A549 treated with Hydrocortisone at 1 μM for 4 hours (cell line): ENCODE measurements around the gene ZNF362. TPM values are rescaled to one million over a fixed set of nuclear protein-coding genes. Genes with fewer than 3 reads are reported as not detected.

ENCODE experiments used
- total RNA-seq: library from RNA; stranded (reverse); fragments of 200-300 nt; extraction: Qiagen RNA extraction; gene quantifications from 5 replicates; pipeline ENCODE4 v1.2.3, GENCODE V29; 2022

ZNF362 gene
- total RNA-seq = 7.9 to 12.9 TPM (median 10.5 TPM) in 5 replicates

GRCh38 chr1:33256471-33257206 is at the start of gene ZNF362:
Gene ZNF362, plus strand, starts transcription at chr1:33256492. Its CDS starts 14,083 bp downstream, at chr1:33270575.

DNA sequence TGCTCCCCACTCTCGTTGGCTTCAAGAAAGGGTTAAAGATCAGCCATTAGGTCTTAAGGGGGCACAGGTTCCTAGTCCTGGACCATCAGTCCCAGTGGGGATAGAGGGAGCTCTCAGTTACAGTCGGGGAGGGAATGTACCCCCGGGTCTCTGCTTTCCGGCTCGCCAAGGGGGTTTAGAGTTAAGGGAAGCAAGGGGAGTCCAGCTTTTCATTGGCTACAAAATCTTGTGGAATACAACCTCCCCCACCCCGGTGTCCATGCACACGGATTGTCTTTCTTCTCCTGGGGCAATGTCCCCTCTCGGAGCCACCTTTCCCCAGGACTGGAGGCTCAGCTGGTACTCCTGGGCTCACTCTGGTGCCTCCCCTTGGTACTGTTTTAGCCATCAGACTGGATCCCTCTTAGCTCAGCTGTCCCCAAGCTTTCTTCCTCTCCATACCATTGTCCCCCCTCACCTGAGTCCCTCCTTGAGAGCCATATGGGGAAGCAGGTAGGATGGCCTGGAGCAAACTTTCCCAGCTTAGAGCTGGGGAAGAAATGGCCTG is 64.4 kb downstream of the ZNF362 start, which contains the start of gene A3GALT2:
A3GALT2 (minus strand) TSS at position 480 of the 547 bp plus-strand sequence; CDS start at position 480, 0 bp downstream.

Other genes with a start within 250 kb of the ZNF362 start
- gene AK2, start 219.6 kb upstream of the ZNF362 start, total RNA-seq = 135 to 167 TPM (median 146 TPM) in 5 replicates
- gene AZIN2, start 175.3 kb upstream of the ZNF362 start, total RNA-seq = 0.66 to 1.2 TPM (median 0.93 TPM) in 5 replicates
- 2.0 to 2.3 TPM (median 2.2 TPM) in 5 replicates for gene TRIM62, start 74.4 kb upstream of the ZNF362 start, total RNA-seq
- not detected in 5 replicates for gene A3GALT2, start 64.6 kb downstream of the ZNF362 start, total RNA-seq
- gene PHC2, start 174.6 kb downstream of the ZNF362 start, total RNA-seq = 94.0 to 113 TPM (median 111 TPM) in 5 replicates
- gene ZSCAN20, start 216.2 kb downstream of the ZNF362 start, total RNA-seq = 1.4 to 2.9 TPM (median 1.9 TPM) in 5 replicates